Endothelial cell of umbilical vein (primary cell): ENCODE data around the gene PPA2. TPM values are rescaled to one million over a fixed set of nuclear protein-coding genes. Genes with fewer than 3 reads are reported as not detected.

Experiments used
- BruUV-seq: library from RNA; stranded (reverse); fragments of 400-500 nt; replicated peaks from 2 replicates; lab custom pipeline; 2021; lab: Mats Ljungman, UMichigan
- CTCF ChIA-PET: fragments of 300-600, 350-600 bp; sonication (Branson Sonifier 250); formaldehyde crosslinking; loops from one replicate; lab custom pipeline; 2021; ENCODE audit warnings: antibody characterized with exemption, inconsistent platforms; lab: Charles Lee
- POLR2A ChIA-PET: fragments of 300-600, 350-600 bp; sonication (Branson Sonifier 250); formaldehyde crosslinking; loops from one replicate; lab custom pipeline; 2021; ENCODE audit warnings: antibody characterized with exemption, inconsistent platforms; lab: Charles Lee
- DNase-seq: peaks from one replicate; pipeline ENCODE4 v3.0.0-alpha.2; 2011; ENCODE audit warnings: low read depth, low spot score
- FAIRE-seq: peaks from 2 replicates; lab custom pipeline; 2011; peaks lifted over from hg19 to GRCh38; lab: Jason Lieb, UNC
- H2AFZ ChIP-seq: 2 replicates; pipeline ENCODE4 v1.6.0; 2012; ENCODE audit warnings: low read depth, low read length, control low read depth, inconsistent platforms
- H3K27ac ChIP-seq: 2 replicates; pipeline ENCODE4 v1.5.1; 2011; ENCODE audit warnings: low read depth, mild to moderate bottlenecking, control low read depth, low read length, moderate library complexity; ENCODE audit not compliant: insufficient read depth
- H3K27me3 ChIP-seq, 2 experiments: 2 replicates each; pipeline versions ENCODE4 v1.6.0 to v1.6.1; 2011; ENCODE audit warnings: low read length in 2 of 2, mixed read lengths in 1 of 2; ENCODE audit not compliant: control insufficient read depth in 2 of 2, insufficient read depth in 2 of 2
- H3K36me3 ChIP-seq, 2 experiments: 2 replicates in 1 of 2; 3 replicates in 1 of 2; pipeline ENCODE4 v1.5.1; 2011; ENCODE audit warnings: low read length in 2 of 2, mild to moderate bottlenecking in 1 of 2, moderate library complexity in 1 of 2; ENCODE audit not compliant: control insufficient read depth in 2 of 2, insufficient read depth in 2 of 2; ENCODE audit errors: extremely low read depth in 1 of 2
- H3K4me1 ChIP-seq: 3 replicates; pipeline ENCODE4 v1.5.1; 2011; ENCODE audit warnings: mild to moderate bottlenecking, low read length; ENCODE audit not compliant: control insufficient read depth, insufficient read depth; ENCODE audit errors: extremely low read depth
- H3K4me2 ChIP-seq: 2 replicates; pipeline ENCODE4 v1.6.1; 2011; ENCODE audit warnings: low read length, control low read depth, mixed read lengths; ENCODE audit not compliant: insufficient read depth
- H3K4me3 ChIP-seq, 3 experiments: fragments of 200-600 bp in 1 of 3; sonication (generic), shearing (Covaris generic) in 1 of 3; replicated peaks in 1 of 3; 2 replicates each; pipeline ENCODE4 v1.5.1; 2011 to 2016; ENCODE audit warnings: control low read depth in 3 of 3, low read length in 3 of 3, mild to moderate bottlenecking in 2 of 3, inconsistent platforms in 1 of 3, low read depth in 1 of 3, moderate library complexity in 1 of 3; ENCODE audit not compliant: insufficient read depth in 1 of 3
- H3K79me2 ChIP-seq: 2 replicates; pipeline ENCODE4 v1.6.0; 2012; ENCODE audit warnings: low read length, inconsistent platforms; ENCODE audit not compliant: control insufficient read depth, insufficient read depth
- H3K9ac ChIP-seq: replicated peaks from 2 replicates; pipeline ENCODE3; 2011; ENCODE audit warnings: low read length, control low read depth; ENCODE audit not compliant: insufficient read depth; ENCODE audit errors: extremely low read depth
- H3K9me1 ChIP-seq: replicated peaks from 3 replicates; pipeline ENCODE4 v1.6.0; 2011; ENCODE audit warnings: mild to moderate bottlenecking, low read length; ENCODE audit not compliant: control insufficient read depth, insufficient read depth; ENCODE audit errors: extremely low read depth
- H3K9me3 ChIP-seq: replicated peaks from 2 replicates; pipeline ENCODE4 v1.5.1; 2012; ENCODE audit warnings: low read length, inconsistent platforms; ENCODE audit not compliant: control insufficient read depth, insufficient read depth
- H4K20me1 ChIP-seq: replicated peaks from 2 replicates; pipeline ENCODE3; 2011; ENCODE audit warnings: mild to moderate bottlenecking, low read length; ENCODE audit not compliant: control insufficient read depth, insufficient read depth; ENCODE audit errors: extremely low read depth
- EZH2 ChIP-seq: IDR thresholded peaks from 2 replicates; pipeline ENCODE4 v1.6.1; 2012; ENCODE audit warnings: borderline replicate concordance, low read depth, mild to moderate bottlenecking, moderate library complexity, low read length, inconsistent platforms; ENCODE audit not compliant: severe bottlenecking
- MYC ChIP-seq: IDR thresholded peaks from one replicate; pipeline ENCODE4 v1.6.1; 2011; ENCODE audit warnings: mild to moderate bottlenecking, low read depth, low read length
- POLR2A ChIP-seq: IDR thresholded peaks from 2 replicates; pipeline ENCODE4 v1.6.1; 2012; ENCODE audit warnings: low read depth, mild to moderate bottlenecking, control low read depth, low read length
- POLR2AphosphoS5 ChIP-seq: IDR thresholded peaks from 2 replicates; pipeline ENCODE4 v1.6.1; 2012; ENCODE audit warnings: low read depth, mild to moderate bottlenecking, control low read depth, low read length, moderate library complexity; ENCODE audit not compliant: insufficient read depth
- dilution Hi-C: fragments of 300-500 bp; cut with MboI; formaldehyde crosslinking; loops from one replicate; pipeline ENCODE4 v1.15.0; 2019; ENCODE audit warnings: low sequenced_read_pairs; ENCODE audit not compliant: extremely low pct_ligation_motif_present
- intact Hi-C: fragments of 100-400 bp; cut with micrococcal nuclease; formaldehyde crosslinking; loops from one replicate; pipeline ENCODE4 v1.10.0; 2022
- polyA plus RNA-seq, 4 experiments: library from polyadenylated mRNA; depleted of rRNA in 3 of 4; stranded (reverse) in 3 of 4; unstranded in 1 of 4; fragments of >200 nt; gene quantifications; 2 replicates each; pipeline versions ENCODE4 v1.2.1 to v1.2.3, GENCODE V29; 2011 to 2012; ENCODE audit warnings: missing spikeins in 1 of 4
- total RNA-seq: library from RNA; stranded (reverse); gene quantifications from 2 replicates; pipeline ENCODE4 v1.2.3, GENCODE V29; 2021
- TF ChIP-seq, protein P1 (sequence below), 2 donors: IDR thresholded peaks; 1 replicate in 1 of 2; 2 replicates in 1 of 2; pipeline ENCODE4 v1.5.1; 2011; ENCODE audit warnings: low read length in 2 of 2, mild to moderate bottlenecking in 2 of 2, moderate library complexity in 2 of 2, control low read depth in 1 of 2, inconsistent platforms in 1 of 2, low read depth in 1 of 2; ENCODE audit not compliant: insufficient read depth in 1 of 2; ENCODE audit errors: extremely low read depth in 1 of 2

PPA2 gene
- total and polyA plus RNA-seq, 2 donors (not counting 3 experiments of a cell fraction or from before 2014, with no cell fraction given) = 30.4 to 58.7 TPM

DNA sequence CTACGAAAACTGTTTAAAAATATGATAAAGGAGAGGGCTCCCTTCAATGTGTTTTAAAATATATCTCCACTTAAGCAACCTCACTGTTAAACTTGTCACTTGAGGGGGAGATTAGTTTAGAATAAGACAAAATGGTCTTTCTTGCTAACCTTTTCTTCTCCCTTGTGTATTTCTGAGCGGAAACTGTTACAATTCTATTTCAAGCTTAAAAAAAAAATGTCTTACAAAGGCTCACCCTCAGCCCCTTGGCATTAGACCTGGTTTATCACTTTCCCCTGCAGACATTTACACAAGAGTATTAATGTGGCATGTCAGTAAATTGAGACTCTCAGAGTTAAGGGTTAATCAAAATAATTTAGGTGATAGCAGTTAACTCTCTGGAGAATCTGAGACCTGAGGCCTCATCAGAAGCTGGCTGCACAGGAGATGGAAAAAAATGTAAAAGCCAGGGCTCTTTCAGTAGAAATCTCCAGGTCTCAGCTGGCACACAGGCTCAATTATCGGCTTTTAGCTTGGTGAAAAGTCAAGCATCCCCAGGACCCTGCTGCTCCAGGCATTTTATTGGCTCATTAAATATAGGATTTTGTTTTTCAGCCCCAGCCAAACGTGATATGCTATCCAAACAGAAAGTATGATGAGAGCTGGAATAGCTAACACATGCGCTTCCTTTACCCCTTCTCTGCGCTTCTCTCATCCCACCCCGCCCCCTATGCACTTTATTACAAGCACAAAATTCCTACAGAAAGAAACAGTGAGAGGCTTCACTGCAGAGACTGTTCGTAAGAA lies 130.5 kb downstream of the PPA2 start:
- Histone ChIP-seq H3K36me3 (no peaks in the 10 kb centered on the region), H3K4me1 (no peaks in the 10 kb centered on the region), H3K4me2 (no peak overlapping the region)

More for the DNA sequence above, 130.5 kb downstream of the PPA2 start:
- TF ChIP-seq POLR2AphosphoS5 (no peak), MYC (no peak), EZH2 (no peak), POLR2A (no peak)
- TF ChIP-seq, protein P1, sequence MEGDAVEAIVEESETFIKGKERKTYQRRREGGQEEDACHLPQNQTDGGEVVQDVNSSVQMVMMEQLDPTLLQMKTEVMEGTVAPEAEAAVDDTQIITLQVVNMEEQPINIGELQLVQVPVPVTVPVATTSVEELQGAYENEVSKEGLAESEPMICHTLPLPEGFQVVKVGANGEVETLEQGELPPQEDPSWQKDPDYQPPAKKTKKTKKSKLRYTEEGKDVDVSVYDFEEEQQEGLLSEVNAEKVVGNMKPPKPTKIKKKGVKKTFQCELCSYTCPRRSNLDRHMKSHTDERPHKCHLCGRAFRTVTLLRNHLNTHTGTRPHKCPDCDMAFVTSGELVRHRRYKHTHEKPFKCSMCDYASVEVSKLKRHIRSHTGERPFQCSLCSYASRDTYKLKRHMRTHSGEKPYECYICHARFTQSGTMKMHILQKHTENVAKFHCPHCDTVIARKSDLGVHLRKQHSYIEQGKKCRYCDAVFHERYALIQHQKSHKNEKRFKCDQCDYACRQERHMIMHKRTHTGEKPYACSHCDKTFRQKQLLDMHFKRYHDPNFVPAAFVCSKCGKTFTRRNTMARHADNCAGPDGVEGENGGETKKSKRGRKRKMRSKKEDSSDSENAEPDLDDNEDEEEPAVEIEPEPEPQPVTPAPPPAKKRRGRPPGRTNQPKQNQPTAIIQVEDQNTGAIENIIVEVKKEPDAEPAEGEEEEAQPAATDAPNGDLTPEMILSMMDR (IDR thresholded peaks at IDR 0.05; ENCODE audit: extremely low read depth in 1 of 2, insufficient read depth in 1 of 2, low read depth in 1 of 2, low read length in 2 of 2) = no peak
- FAIRE-seq (no peak), DNase-seq (no peak)
- CTCF ChIA-PET = no interaction called here
- BruUV-seq = no TSS peak
- no peak overlapping the region for H3K4me3 ChIP-seq
- H3K9me1 ChIP-seq = no peaks in the 10 kb centered on the region
- no peak overlapping the region for H3K9ac ChIP-seq
- POLR2A ChIA-PET = no interaction called here
- H3K27ac ChIP-seq = no peak overlapping the region
- intact Hi-C loops (no loop called here), dilution Hi-C loops (no loop called here)
- H2AFZ ChIP-seq = no peak overlapping the region
- H3K9me3 ChIP-seq = no peaks in the 10 kb centered on the region
- H4K20me1 ChIP-seq = no peaks in the 10 kb centered on the region
- H3K27me3 ChIP-seq = no peaks in the 10 kb centered on the region
- no peaks in the 10 kb centered on the region for H3K79me2 ChIP-seq
